Astrocyte (in vitro differentiated cells and primary cell): ENCODE data around the gene DGCR2. TPM values are rescaled to one million over a fixed set of nuclear protein-coding genes. Genes with fewer than 3 reads are reported as not detected.

Experiments used
- DNase-seq: peaks from one replicate; pipeline ENCODE4 v3.0.0-alpha.2; 2010; ENCODE audit warnings: low read depth
- FAIRE-seq: peaks from 2 replicates; lab custom pipeline; 2011; peaks lifted over from hg19 to GRCh38; lab: Jason Lieb, UNC
- H2AFZ ChIP-seq: 2 replicates; pipeline ENCODE4 v1.6.0; 2012; ENCODE audit warnings: low read depth, low read length, inconsistent platforms
- H3K27ac ChIP-seq: 2 replicates; pipeline ENCODE4 v1.5.1; 2011; ENCODE audit warnings: low read depth, low read length, inconsistent platforms
- H3K27me3 ChIP-seq: 2 replicates; pipeline ENCODE4 v1.6.0; 2011; ENCODE audit warnings: low read length, inconsistent platforms; ENCODE audit not compliant: insufficient read depth
- H3K36me3 ChIP-seq: 2 replicates; pipeline ENCODE4 v1.5.1; 2011; ENCODE audit warnings: low read length, inconsistent platforms; ENCODE audit not compliant: insufficient read depth
- H3K4me1 ChIP-seq: 2 replicates; pipeline ENCODE4 v1.5.1; 2011; ENCODE audit warnings: low read length, inconsistent platforms; ENCODE audit not compliant: insufficient read depth
- H3K4me2 ChIP-seq: 2 replicates; pipeline ENCODE4 v1.6.0; 2012; ENCODE audit warnings: low read length, inconsistent platforms
- H3K4me3 ChIP-seq: 2 replicates; pipeline ENCODE4 v1.5.1; 2011; ENCODE audit warnings: low read depth, mild to moderate bottlenecking, low read length, inconsistent platforms; ENCODE audit not compliant: insufficient read depth
- H3K79me2 ChIP-seq: 2 replicates; pipeline ENCODE4 v1.6.0; 2012; ENCODE audit warnings: mild to moderate bottlenecking, low read length, inconsistent platforms; ENCODE audit not compliant: insufficient read depth
- H3K9ac ChIP-seq: 2 replicates; pipeline ENCODE4 v1.6.0; 2012; ENCODE audit warnings: mild to moderate bottlenecking, low read length, inconsistent platforms
- H3K9me3 ChIP-seq: 2 replicates; pipeline ENCODE4 v1.5.1; 2012; ENCODE audit warnings: low read depth, mild to moderate bottlenecking, low read length, inconsistent platforms; ENCODE audit not compliant: insufficient read depth
- H4K20me1 ChIP-seq: 2 replicates; pipeline ENCODE4 v1.6.0; 2012; ENCODE audit warnings: low read length, inconsistent platforms; ENCODE audit not compliant: insufficient read depth
- H3K27ac Mint-ChIP-seq: one replicate; pipeline ENCODE4 v1.8.0; 2021; ENCODE audit warnings: mild to moderate bottlenecking, mixed read lengths; ENCODE audit not compliant: unreplicated experiment
- H3K27me3 Mint-ChIP-seq: one replicate; pipeline ENCODE4 v1.8.0; 2021; ENCODE audit warnings: low read depth, mixed read lengths; ENCODE audit not compliant: unreplicated experiment
- H3K36me3 Mint-ChIP-seq: one replicate; pipeline ENCODE4 v1.8.0; 2021; ENCODE audit warnings: low read depth, mixed read lengths; ENCODE audit not compliant: unreplicated experiment
- H3K4me1 Mint-ChIP-seq: one replicate; pipeline ENCODE4 v1.8.0; 2021; ENCODE audit warnings: low read depth, mixed read lengths; ENCODE audit not compliant: unreplicated experiment
- H3K4me3 Mint-ChIP-seq: one replicate; pipeline ENCODE4 v1.8.0; 2021; ENCODE audit warnings: mild to moderate bottlenecking, moderate library complexity, mixed read lengths; ENCODE audit not compliant: unreplicated experiment
- H3K9me3 Mint-ChIP-seq: one replicate; pipeline ENCODE4 v1.8.0; 2021; ENCODE audit warnings: mild to moderate bottlenecking, mixed read lengths; ENCODE audit not compliant: unreplicated experiment
- CTCF ChIP-seq: IDR thresholded peaks from 2 replicates; pipeline ENCODE4 v1.5.1; 2011; ENCODE audit warnings: low read depth, mild to moderate bottlenecking, inconsistent platforms, low read length, moderate library complexity; ENCODE audit not compliant: insufficient read depth
- EZH2 ChIP-seq: IDR thresholded peaks from 2 replicates; pipeline ENCODE4 v1.6.1; 2012; ENCODE audit warnings: mild to moderate bottlenecking, low read length, inconsistent platforms; ENCODE audit not compliant: insufficient read depth
- total RNA-seq: library from RNA; stranded (reverse); gene quantifications from 2 replicates; pipeline ENCODE4 v1.2.1, GENCODE V29; 2021

The DGCR2 gene
- total RNA-seq, 1 donor from 2014 or later, result 49.4 TPM

GRCh38 chr22:18999416-18999815 lies 122.8 kb downstream of the DGCR2 start:
- H3K9me3 Mint-ChIP-seq, result peaks cover 2% of the 10 kb centered on the region
- Histone ChIP-seq H3K36me3 (no peaks in the 10 kb centered on the region), H3K27me3 (peaks cover 23% of the 10 kb centered on the region), H3K4me2 (no peak overlapping the region), H3K9ac (no peak overlapping the region), H3K79me2 (no peaks in the 10 kb centered on the region), H3K9me3 (no peaks in the 10 kb centered on the region), H2AFZ (no peak overlapping the region), H3K4me3 (no peak overlapping the region), H3K4me1 (no peaks in the 10 kb centered on the region), H4K20me1 (no peaks in the 10 kb centered on the region), H3K27ac (no peak overlapping the region)
- no peaks in the 10 kb centered on the region for H3K4me1 Mint-ChIP-seq
- TF ChIP-seq CTCF (no peak), EZH2 (no peak)
- no peaks in the 10 kb centered on the region for H3K36me3 Mint-ChIP-seq
- H3K27me3 Mint-ChIP-seq, result peaks cover 55% of the 10 kb centered on the region
- DNase-seq (no peak), FAIRE-seq (no peak)
- H3K27ac Mint-ChIP-seq, result no peak overlapping the region
- no peak overlapping the region for H3K4me3 Mint-ChIP-seq

- TF ChIP-seq CTCF (no peak), EZH2 (no peak)
- Histone ChIP-seq H2AFZ (no peak overlapping the region), H3K9ac (no peak overlapping the region), H3K4me2 (no peak overlapping the region), H3K79me2 (no peaks in the 10 kb centered on the region), H3K36me3 (no peaks in the 10 kb centered on the region), H3K27ac (no peak overlapping the region), H3K4me3 (no peak overlapping the region), H3K27me3 (peaks cover 19% of the 10 kb centered on the region), H4K20me1 (no peaks in the 10 kb centered on the region), H3K4me1 (no peaks in the 10 kb centered on the region), H3K9me3 (no peaks in the 10 kb centered on the region)
- Mint-ChIP-seq H3K9me3 (peaks cover 2% of the 10 kb centered on the region), H3K27me3 (peaks cover 57% of the 10 kb centered on the region), H3K4me1 (no peaks in the 10 kb centered on the region), H3K4me3 (no peak overlapping the region), H3K27ac (no peak overlapping the region), H3K36me3 (no peaks in the 10 kb centered on the region)
- DNase-seq, result no peak
- no peak for FAIRE-seq
These were observed 123.2 kb downstream of the DGCR2 start for GRCh38 chr22:18999008-18999407.

- Mint-ChIP-seq H3K9me3 (peaks cover 2% of the 10 kb centered on the region), H3K27ac (no peak overlapping the region), H3K27me3 (peaks cover 57% of the 10 kb centered on the region), H3K36me3 (no peaks in the 10 kb centered on the region), H3K4me3 (no peak overlapping the region), H3K4me1 (peaks cover under 1% of the 10 kb centered on the region)
- no peak overlapping the region for H3K4me3 ChIP-seq
- no peaks in the 10 kb centered on the region for H3K9me3 ChIP-seq
- H3K4me2 ChIP-seq, result no peak overlapping the region
- H4K20me1 ChIP-seq, result no peaks in the 10 kb centered on the region
- FAIRE-seq (no peak), DNase-seq (no peak)
- no peak overlapping the region for H2AFZ ChIP-seq
- H3K36me3 ChIP-seq, result no peaks in the 10 kb centered on the region
- H3K27me3 ChIP-seq, result peaks cover 20% of the 10 kb centered on the region
- H3K4me1 ChIP-seq, result no peaks in the 10 kb centered on the region
- TF ChIP-seq EZH2, result no peak
- no peak for TF ChIP-seq CTCF
- no peaks in the 10 kb centered on the region for H3K79me2 ChIP-seq
- H3K27ac ChIP-seq, result no peak overlapping the region
- H3K9ac ChIP-seq, result no peak overlapping the region
These were observed 124.3 kb downstream of the DGCR2 start for GRCh38 chr22:18997925-18998315.
